Prostate gland (tissue), 2 donors: ENCODE results near the gene ARMC9.

ENCODE experiments used
- POLR2A ChIP-seq: fragments of 450-650 bp; IDR thresholded peaks from one replicate; pipeline ENCODE4 v1.6.1; 2016; ENCODE audit warnings: antibody characterized with exemption, mild to moderate bottlenecking
- TF ChIP-seq, protein P1 (sequence below), 4 experiments: fragments of 200-600 bp in 2 of 4; fragments of 450-650 bp in 2 of 4; sonication (generic) in 2 of 4; IDR thresholded peaks; 1 replicate in 3 of 4; 2 replicates in 1 of 4; pipeline ENCODE4 v1.5.1; 2016 to 2019; ENCODE audit warnings: antibody characterized with exemption in 4 of 4, mild to moderate bottlenecking in 2 of 4, moderate library complexity in 2 of 4

GRCh38 chr2:231183851-231184250 lies 14.6 kb upstream of the ARMC9 start:
- TF ChIP-seq POLR2A = no peak
- TF ChIP-seq, protein P1, sequence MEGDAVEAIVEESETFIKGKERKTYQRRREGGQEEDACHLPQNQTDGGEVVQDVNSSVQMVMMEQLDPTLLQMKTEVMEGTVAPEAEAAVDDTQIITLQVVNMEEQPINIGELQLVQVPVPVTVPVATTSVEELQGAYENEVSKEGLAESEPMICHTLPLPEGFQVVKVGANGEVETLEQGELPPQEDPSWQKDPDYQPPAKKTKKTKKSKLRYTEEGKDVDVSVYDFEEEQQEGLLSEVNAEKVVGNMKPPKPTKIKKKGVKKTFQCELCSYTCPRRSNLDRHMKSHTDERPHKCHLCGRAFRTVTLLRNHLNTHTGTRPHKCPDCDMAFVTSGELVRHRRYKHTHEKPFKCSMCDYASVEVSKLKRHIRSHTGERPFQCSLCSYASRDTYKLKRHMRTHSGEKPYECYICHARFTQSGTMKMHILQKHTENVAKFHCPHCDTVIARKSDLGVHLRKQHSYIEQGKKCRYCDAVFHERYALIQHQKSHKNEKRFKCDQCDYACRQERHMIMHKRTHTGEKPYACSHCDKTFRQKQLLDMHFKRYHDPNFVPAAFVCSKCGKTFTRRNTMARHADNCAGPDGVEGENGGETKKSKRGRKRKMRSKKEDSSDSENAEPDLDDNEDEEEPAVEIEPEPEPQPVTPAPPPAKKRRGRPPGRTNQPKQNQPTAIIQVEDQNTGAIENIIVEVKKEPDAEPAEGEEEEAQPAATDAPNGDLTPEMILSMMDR (IDR thresholded peaks at IDR 0.05) = no peak
